Activated CD4-positive, alpha-beta T cell treated with anti-CD3 and anti-CD28 coated beads, Interleukin-2, amount 50 U/mL, for 24 hours (primary cell): ENCODE results near the gene CNNM3.

ENCODE experiments used
- DNase-seq, 2 donors: peaks; one replicate each; pipeline ENCODE4 v3.0.0-alpha.2; 2020; ENCODE audit warnings: low read depth in 1 of 2, low spot score in 1 of 2

The CNNM3 gene

DNA sequence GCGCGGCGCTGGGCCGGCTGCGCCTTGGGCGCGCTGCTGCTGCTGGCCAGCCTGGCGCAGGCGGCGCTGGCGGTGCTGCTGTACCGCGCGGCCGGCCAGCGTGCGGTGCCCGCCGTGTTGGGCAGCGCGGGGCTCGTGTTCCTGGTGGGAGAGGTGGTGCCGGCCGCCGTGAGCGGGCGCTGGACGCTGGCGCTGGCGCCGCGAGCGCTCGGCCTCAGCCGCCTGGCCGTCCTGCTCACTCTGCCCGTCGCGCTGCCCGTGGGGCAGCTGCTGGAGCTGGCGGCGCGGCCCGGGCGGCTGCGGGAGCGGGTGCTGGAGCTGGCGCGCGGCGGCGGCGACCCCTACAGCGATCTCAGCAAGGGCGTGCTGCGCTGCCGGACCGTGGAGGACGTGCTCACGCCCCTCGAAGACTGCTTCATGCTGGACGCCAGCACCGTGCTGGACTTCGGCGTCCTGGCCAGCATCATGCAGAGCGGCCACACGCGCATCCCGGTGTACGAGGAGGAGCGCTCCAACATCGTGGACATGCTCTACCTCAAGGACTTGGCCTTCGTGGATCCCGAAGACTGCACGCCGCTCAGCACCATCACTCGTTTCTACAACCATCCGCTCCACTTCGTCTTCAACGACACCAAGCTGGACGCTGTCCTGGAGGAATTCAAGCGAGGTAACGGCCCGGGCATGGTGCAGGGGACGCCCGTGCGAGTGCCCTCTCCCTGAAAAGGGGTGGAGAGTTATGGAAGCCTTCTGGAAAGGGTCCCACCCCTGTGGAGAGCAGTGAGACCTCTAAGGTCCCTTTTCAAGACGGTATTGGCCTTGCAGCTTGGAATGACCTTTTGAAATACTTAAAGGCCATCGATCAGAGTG lies 1.0 kb downstream of the CNNM3 start:
- DNase-seq = no peak

DNA sequence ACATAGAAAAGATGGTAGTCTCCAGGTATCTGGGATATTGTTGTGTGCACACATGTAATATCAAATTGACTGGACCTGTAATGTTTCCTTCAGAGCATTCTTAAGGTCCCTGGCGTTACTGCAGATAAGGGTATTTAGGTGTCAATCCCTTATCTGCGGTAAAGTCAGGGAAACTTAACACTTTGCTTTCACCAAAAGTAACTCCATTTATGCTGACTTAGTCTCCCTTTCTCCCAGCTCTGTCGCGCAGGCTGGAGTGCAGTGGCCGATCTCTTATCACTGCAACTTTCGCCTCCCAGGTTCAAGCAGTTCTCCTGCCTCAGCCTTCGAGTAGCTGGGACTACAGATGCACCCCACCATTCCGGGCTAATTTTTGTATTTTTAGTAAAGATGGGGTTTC lies 1.8 kb downstream of the CNNM3 start:
- DNase-seq = no peak

DNA sequence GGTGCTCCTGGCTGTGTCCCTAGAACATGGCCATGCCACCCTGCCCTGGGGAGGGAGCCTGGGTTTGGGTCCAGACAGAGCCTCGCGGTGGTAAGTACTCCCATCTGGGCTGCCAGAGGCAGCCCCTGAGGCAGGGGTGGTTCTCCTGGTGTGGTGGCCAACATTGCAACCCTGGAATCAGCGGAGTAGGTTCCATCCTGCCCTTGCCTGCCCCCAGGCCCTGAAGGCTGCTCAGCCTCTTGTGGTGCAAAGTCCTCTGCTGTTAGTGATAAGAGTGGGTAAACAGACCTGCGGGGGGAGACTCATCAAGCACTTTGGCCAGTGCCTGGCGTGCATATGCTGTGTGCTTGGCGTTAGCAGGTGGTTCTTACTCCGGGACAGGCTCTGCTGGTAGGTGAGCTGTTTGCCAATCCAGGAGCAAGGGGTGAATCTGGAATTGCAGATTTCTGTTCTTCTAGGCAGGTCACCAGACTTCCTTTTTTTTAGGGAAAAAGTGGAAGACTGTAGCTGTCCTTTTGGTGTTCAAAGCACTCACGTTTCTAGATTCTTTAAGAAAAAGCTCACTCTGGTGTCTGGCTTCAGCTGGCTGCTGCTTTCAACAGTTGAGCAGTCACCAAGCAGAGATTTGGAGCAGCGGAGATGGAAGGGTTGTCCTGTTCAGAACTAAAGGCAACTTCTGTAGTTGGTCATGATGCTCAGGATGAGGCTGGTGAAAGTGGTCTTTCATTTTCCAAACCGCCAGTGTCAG lies 3.2 kb downstream of the CNNM3 start:
- DNase-seq = no peak

DNA sequence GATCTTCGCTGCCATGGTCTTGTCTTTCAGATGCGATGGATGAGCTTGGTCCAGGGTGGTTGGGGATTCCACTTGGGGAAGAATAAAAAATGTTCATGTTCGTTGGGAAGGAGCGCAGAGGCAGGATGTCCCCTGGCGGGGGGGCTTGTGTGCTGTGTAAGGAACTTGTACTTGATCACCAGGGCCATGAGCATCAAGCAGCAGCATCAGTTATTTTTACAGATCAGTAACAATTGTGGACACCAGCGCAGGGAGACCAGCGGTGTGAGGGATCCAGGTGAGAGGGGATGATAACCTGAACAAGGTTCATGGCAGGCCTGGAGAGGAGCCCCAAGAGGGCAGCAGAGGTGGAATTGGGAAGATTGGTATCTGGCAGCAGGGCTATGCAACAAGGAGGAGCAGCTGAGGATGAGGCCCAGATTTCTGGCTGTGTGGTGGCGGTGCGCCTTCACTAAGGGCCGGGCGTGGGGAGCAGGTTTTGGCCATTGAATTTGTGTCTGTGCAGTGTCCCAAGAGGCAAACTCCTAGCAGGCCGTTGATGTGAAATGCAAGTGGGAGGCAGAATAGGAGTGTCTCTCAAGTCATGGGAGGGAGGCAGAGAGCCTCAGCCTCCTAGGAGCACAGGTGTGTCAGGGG lies 3.9 kb downstream of the CNNM3 start:
- no peak for DNase-seq

DNA sequence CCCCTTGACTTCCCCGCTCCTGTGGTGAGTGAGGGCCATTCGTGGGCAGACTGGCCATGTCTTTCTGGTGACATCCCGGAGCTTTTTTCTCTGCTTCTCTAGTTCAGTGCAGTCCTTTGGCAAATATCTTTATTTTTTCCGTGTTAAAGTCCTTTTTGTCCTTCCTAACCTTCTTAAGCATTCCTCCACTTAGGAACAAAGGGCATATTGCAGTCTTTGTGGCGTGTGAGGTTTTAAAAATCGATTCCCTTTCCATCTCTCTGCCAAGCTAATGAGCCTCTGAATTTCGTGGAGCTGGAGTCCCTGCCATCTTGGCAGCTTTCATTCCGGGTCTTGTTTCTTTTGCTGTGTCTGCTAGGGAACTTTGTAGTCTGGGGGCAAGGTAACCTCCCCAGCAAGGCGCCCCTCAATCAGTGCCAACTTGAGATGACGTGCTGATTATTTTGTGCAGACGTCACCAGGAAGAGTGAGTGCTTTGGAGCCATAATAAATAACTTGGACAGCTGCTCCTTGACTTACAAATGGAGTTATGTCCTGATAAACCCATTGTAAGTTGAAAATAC lies 5.1 kb downstream of the CNNM3 start:
- DNase-seq = no peak

DNA sequence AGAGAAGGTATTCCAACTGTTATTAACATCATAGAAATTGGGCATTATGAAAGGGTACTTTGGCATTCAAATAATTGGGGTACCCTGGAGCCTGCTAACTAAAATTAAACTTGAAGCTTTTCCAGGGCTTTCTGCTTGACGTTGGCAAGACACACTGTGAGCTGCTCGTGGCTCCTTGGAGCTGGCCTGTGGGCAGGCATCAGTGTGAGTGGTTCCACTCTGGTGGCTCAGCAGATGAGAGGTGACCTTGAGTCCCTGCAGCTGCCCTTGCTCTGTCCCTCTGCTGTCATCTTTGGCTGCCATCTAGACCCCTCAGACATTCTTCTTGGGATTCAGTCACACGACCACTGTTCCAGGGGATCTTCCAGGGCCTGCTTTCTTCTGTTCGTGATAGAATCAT lies 6.7 kb downstream of the CNNM3 start:
- no peak for DNase-seq

DNA sequence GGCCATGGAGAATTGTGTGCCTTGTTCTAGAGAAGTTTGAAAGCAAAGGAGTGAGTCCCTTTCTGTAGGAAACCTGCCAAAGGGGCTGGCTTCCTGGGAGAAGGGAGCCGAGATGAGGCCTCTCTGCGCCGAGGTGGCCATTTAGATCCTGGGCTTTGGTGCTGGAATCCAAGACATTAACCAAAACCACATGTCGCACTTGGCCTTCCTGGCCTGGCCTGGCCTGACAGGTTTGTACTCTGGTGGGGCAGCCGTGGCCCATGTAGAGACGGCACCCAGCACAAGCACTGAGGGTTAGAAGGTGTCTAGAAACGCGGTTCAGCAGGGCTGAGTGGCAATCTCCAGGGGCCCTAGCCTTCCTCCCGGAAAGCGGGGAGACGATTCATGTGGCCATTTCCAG lies 7.1 kb downstream of the CNNM3 start:
- no peak for DNase-seq

DNA sequence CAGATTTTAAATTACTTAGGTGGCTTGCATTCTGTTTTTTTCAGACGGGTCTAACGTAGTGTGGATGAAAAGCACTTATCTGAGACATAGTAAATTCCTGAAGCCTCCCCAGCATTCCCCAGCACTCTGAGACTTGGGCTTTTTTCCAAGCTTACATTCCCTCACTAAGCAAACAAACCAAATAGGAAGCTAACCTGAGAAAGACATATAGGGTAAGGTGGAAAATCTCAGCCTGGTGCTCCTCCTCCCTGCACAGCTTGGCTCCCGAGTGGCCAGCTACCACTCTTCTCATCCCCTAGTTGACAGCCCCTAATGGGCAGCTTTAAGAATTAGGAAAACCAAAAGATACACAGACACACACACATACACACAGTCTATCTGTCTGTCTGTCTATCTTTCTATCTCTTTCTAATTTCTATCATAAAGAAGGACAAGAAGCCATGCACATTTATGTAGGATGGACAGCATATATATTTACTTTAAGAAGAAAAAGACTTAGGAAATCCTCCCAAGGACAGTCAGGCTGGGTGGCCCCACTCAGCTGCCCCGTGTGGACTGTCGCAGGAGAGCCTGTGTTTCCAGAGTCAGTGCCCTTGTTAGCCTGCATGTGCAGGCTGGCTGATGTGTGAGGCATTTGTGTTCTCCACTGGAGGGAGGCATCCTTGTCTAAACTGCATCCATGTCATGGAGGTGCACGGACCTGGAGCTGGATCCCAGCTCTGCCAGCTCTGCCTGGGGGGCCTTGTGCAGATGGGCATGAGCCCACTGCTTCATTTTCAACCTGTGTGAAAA lies 8.2 kb downstream of the CNNM3 start:
- no peak for DNase-seq

DNA sequence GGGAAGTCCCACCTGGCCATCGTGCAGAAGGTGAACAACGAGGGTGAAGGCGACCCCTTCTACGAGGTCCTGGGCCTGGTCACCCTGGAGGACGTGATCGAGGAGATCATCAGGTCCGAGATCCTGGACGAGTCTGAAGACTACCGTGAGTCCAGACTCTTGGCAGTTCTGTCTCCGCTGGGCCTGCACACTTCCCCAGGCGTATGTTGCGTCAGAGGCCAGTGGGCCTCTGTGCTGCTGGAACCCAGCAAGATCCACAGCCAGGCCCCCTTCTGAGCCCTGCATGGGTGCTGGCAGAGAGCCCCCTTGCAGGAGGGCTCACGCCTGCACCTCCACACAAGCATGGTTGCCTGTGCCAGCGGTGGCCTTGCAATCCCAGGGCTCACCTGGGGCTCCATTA lies 9.0 kb downstream of the CNNM3 start:
- no peak for DNase-seq

DNA sequence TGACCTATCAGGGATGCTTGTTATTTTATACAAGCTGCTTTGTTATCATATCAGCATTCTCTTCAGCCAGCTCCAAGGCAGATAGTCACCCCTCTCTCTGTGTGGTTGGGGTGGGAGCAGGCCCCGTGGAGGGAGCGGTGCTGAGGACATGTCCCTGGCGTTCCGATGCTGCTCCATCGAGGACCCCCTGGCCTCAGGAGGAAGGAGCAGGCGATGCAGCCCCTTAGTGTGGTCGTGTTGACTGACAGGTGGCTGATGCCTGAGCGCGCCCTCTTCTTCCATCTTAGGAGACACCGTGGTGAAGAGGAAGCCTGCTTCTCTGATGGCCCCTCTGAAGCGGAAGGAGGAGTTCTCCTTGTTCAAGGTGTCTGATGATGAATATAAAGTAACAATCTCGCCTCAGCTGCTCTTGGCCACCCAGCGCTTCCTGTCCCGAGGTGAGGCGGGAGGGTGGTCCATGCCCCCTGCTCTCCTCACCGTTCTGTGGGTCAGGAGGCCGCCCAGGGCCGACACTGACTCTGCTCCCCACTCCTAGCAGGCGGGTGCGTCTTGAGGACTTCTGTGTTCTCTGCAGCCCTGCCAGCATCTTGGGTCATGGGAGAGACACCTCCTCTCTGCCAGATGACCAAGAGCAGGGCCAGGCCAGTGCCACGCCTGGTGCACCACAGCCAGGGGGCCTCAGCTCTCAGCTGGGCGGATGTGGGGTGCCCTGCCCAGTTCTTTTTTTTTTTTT lies 10.6 kb downstream of the CNNM3 start:
- no peak for DNase-seq

DNA sequence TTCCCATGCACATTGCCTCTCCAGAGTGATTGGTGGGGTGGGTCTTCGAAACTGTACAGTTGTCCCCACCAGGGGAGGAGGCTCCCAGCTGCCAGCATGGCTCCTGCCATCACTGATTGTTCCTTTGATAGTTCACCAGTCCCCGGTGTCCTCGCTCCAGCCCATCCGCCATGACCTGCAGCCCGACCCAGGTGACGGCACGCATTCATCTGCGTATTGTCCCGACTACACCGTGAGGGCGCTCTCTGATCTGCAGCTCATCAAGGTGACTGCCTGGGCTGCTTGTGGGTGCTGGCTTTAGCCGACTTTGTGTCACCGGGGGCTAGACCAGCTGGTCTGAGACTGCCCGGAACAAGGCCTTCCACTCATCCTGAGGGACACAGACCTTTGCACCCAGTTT lies 12.4 kb downstream of the CNNM3 start:
- no peak for DNase-seq

DNA sequence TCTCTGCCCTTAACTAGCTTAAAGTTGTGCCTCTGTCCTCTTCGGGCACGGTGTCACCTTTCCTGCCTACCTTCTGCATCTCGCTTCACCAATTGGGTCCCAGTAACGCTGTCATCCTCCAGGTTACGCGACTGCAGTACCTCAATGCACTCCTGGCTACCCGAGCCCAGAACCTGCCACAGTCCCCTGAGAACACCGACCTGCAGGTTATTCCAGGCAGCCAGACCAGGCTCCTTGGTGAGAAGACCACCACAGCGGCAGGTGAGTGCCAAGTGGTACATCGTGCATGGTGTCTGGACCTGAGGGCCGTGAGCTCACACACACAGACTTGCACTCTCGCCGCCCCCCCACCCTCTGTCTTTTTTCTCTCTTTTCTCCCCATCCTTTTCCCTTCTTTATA lies 12.8 kb downstream of the CNNM3 start:
- DNase-seq = no peak

DNA sequence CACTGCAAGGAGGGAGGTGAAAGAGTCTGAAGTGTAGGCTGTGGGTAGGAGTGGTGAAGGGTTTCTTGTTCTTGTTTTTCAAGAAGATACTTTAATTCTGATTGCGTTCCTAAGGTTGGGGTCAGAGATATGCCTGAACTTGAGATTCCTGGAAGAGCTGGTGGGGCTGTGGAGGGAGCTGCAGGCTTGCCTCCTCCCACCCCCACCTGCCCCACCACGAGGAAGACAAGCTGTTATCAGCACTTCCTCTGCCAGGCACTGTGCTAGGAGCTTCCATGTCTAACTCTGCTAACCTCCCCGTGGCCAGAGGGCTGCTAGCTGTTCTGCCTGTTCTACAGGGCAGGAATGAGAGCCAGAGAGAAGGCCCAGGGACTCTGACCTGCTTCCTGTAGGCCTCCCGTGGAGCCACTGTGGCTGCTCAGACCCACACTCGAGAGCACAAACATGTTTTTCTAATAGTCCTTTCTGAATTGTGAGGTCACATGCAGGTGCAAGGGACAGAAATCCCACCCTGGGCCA lies 14.0 kb downstream of the CNNM3 start:
- DNase-seq = no peak

DNA sequence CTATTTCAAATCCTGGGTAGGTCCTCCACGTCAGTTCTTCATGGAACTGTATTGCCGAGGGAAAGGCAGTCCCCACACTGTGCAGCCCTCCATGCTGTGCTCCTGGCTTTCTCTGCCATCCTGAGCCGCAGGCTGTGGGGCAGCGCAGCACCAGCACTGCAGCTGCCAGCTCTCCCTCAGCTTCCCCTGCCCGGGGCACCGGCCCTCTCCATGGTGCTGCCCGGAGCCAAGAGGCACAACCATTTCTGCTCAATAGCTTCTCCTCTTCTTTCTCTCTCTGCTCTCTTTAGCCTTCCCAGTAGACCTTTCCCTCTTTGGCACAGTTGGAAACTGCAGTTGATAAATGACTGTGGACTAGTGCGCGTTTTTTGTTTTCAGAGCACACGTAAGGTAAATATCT lies 15.6 kb downstream of the CNNM3 start:
- no peak for DNase-seq

DNA sequence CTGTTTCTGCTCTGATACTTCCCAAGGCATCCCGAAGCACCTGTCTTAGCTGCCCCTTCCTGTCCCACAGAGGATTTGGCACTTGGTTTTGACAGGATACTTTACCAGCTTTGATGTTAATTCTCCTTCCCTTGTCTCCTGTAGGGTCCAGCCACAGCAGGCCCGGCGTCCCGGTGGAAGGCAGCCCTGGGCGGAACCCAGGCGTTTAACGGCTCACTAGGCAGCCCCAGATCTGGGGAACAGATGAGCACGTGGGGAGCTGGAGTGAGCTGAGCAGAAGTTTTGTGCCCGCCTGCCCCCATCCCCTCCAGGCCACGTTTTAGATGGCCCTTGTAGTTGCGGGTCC lies 16.3 kb downstream of the CNNM3 start:
- no peak for DNase-seq

DNA sequence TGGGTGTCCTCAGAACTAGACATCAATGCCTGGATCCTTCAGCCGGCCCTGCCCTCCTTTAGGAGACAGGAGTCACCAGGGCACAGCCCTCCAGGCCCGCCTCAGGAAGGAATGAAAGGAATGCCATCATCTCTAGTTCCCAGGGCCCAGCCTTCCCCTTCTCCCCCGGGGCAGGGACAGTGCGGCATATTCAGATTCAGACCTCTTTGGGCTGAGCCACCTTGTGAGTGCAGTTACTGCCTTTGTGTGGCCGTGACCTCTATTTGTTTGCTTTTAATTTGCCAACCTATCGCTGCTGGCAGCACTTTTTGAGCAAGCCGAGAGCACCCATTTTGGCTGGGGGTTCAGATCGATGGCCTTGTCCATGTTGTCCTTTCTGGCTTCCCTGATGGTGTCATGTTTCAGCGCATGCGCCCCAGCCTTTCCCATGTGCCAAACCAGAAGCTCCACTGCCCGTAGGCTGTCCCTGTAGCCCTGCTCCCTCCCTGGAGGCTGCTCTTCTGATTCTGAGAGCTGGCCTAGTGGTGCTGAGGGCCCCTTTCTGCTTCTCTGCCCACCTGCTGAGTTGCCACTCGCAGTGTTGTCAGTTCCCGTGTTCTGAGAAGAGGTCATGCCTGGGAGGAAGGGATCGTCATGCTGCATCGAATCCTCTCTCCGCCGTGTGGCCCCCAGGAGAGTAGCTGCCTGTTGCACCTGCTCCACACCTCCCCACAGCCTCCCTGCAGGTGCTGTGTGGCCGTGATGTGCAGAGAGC lies 16.9 kb downstream of the CNNM3 start:
- no peak for DNase-seq

DNA sequence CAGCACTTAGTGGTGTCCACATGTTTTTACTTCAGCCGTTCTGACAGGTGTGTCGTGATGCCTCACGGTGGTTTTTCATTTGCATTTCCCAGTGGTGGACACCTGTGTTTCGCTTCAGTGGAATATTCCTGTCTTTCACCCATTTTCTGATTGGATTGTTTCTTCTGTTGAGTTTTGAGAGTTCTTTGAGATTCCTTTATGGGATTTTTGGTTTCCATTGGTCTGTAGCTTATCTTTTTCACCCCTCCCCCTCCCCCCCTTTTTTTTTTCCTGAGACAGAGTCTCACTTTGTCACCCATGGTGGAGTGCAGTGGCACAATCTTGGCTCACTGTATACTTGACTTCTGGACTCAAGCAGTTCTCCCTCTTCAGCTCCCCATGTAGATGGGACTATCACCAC lies 19.8 kb downstream of the CNNM3 start:
- no peak for DNase-seq

DNA sequence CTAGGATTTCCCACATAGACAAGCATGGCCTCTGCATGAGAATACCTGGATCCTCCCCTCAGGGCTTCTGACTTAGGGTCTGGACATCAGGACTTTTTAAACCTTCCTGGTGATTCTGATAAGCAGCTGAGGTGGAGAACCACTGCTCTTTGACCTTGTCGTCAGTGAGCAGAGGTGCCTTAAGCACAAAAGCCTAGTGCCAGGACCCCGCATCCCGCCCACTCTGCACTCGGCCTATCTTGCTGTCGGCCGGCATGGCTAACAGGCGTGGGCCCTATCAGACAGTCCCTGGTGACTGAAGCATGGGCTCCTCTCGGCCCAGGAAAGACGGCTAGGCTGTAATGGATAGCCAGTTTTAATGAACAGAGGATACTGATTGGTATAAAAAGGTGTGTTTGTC lies 21.5 kb downstream of the CNNM3 start:
- no peak for DNase-seq
